HUES64 (cell line): ENCODE measurements around the gene HAX1.
"Not testable (repeated sequence)": the region's sequence is repeated elsewhere in the genome, so short reads cannot be mapped to it uniquely, and the experiment has no call there.

ENCODE experiments used
- H3K27ac ChIP-seq: 2 replicates; pipeline ENCODE4 v1.7.0; 2013; ENCODE audit warnings: low read depth, low read length, inconsistent platforms
- H3K27me3 ChIP-seq: 2 replicates; pipeline ENCODE4 v1.6.1; 2013; ENCODE audit warnings: mild to moderate bottlenecking, low read length; ENCODE audit not compliant: insufficient read depth
- H3K36me3 ChIP-seq: 2 replicates; pipeline ENCODE4 v1.6.1; 2013; ENCODE audit warnings: mild to moderate bottlenecking, low read length; ENCODE audit not compliant: insufficient read depth
- H3K4me1 ChIP-seq: 2 replicates; pipeline ENCODE4 v1.6.1; 2013; ENCODE audit warnings: mild to moderate bottlenecking, low read length, moderate library complexity; ENCODE audit not compliant: insufficient read depth
- H3K4me3 ChIP-seq: 2 replicates; pipeline ENCODE4 v1.5.1; 2013; ENCODE audit warnings: mild to moderate bottlenecking, low read length, moderate library complexity
- H3K9ac ChIP-seq: 2 replicates; pipeline ENCODE4 v1.6.1; 2013; ENCODE audit warnings: mild to moderate bottlenecking, low read depth, low read length
- H3K9me3 ChIP-seq: 2 replicates; pipeline ENCODE4 v1.6.1; 2013; ENCODE audit warnings: low read depth, low read length; ENCODE audit not compliant: insufficient read depth
- WGBS: fragments of 150-250, 120-280 bp; methylation state at CpG from one replicate; pipeline ENCODE4 v1.1.7; 2013; ENCODE audit warnings: missing lambda C conversion rate; 5-methylcytosine and 5-hydroxymethylcytosine counted together

Gene HAX1

DNA sequence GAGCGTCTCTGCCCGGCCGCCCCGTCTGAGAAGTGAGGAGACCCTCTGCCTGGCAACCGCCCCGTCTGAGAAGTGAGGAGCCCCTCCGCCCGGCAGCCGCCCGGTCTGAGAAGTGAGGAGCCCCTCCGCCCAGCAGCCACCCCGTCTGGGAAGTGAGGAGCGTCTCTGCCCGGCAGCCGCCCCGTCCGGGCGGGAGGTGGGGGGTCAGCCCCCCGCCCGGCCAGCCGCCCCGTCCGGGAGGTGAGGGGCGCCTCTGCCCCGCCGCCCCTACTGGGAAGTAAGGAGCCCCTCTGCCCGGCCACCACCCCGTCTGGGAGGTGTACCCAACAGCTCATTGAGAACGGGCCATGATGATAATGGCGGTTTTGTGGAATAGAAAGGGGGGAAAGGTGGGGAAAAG is 15.2 kb downstream of the HAX1 start:
- H3K27ac ChIP-seq, H3K9ac ChIP-seq, H3K4me1 ChIP-seq, H3K27me3 ChIP-seq, H3K36me3 ChIP-seq, H3K9me3 ChIP-seq, H3K4me3 ChIP-seq: not testable (repeated sequence)
- WGBS, result 94% methylated on average over 26 of the region's 30 CpGs

- H3K27ac ChIP-seq, result no peak overlapping the region
- H3K36me3 ChIP-seq, result no peaks in the 10 kb centered on the region
- H3K4me1 ChIP-seq, result no peaks in the 10 kb centered on the region
- H3K27me3 ChIP-seq, result no peaks in the 10 kb centered on the region
- 92% methylated on average over 3 of the region's 3 CpGs for WGBS
- no peak overlapping the region for H3K9ac ChIP-seq
- H3K4me3 ChIP-seq, result no peak overlapping the region
- H3K9me3 ChIP-seq, result no peaks in the 10 kb centered on the region
Observed at GRCh38 chr1:154288661-154289060, 16.2 kb downstream of the HAX1 start.

DNA sequence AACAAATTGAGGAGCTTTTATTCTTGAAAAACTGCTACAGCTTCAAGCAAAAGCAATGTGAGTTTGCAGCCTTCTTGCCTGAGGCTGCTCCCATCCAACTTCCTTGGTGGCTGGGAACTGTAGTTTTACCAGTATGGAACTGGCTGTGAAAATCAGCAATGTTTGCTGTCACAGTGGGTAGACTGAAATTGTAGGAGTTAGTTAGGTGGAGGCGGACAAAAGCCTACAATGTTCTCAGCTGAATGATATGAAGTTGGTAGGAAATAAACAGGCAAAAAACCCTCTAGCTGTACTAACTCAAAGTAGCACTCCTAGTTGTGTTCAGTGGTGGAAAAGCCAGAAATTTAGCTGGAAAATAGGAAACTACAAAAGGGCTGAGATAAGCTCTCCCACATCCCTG is 18.5 kb downstream of the HAX1 start:
- Histone ChIP-seq H3K27ac (no peak overlapping the region), H3K9ac (no peak overlapping the region), H3K4me3 (no peak overlapping the region), H3K36me3 (no peaks in the 10 kb centered on the region), H3K4me1 (no peaks in the 10 kb centered on the region), H3K27me3 (no peaks in the 10 kb centered on the region), H3K9me3 (peaks cover 13% of the 10 kb centered on the region)
- WGBS, result 100% methylated on average over 1 of the region's 1 CpG

DNA sequence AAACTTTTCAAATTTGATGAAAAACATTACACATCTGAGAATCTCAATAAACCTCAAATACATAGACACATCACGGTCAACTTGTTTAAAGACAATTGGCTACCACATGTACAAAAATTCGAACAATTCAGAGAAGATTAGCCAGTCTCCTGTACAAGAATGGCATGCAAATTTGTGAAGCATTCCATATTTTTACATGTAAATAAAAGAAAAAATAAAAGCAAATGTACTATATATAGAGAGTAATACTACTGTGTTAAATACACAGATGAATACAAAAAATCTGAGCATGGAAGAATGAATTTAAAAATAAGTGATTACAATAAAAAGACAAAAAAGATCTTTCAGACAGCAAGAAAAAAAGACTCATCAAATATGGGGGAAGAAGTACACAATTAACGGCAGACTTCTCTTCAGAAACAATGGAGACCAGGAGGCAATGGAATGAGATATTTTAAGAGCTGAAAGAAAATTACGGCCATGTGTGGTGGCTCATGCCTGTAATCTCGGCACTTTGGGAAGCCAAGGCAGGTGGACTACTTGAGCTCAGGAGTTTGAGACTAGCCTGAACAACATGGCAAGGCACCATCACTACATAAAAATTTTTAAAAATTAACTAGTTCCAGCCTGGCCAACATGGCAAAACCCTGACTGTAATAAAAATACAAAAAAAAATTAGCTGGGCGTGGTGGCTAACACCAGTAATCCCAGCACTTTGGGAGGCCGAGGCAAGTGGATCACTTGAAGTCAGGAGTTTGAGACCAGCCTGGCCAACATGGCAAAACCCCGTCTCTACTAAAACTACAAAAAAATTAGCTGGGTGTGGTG is 23.2 kb downstream of the HAX1 start:
- H3K27me3 ChIP-seq, result no peaks in the 10 kb centered on the region
- H3K9ac ChIP-seq, result no peak overlapping the region
- H3K4me1 ChIP-seq, result no peaks in the 10 kb centered on the region
- peaks cover 13% of the 10 kb centered on the region for H3K9me3 ChIP-seq
- H3K27ac ChIP-seq, result no peak overlapping the region
- WGBS, result 90% methylated on average over 8 of the region's 8 CpGs
- no peak overlapping the region for H3K4me3 ChIP-seq
- no peaks in the 10 kb centered on the region for H3K36me3 ChIP-seq

GRCh38 chr1:154301582-154301981 is 29.2 kb downstream of the HAX1 start:
- Histone ChIP-seq H3K4me1 (no peaks in the 10 kb centered on the region), H3K9me3 (no peaks in the 10 kb centered on the region), H3K27ac (no peak overlapping the region), H3K9ac (no peak overlapping the region), H3K27me3 (no peaks in the 10 kb centered on the region), H3K4me3 (no peak overlapping the region), H3K36me3 (no peaks in the 10 kb centered on the region)
- WGBS, result 86% methylated on average over 1 of the region's 1 CpG

GRCh38 chr1:154304664-154305337 is 32.4 kb downstream of the HAX1 start:
- no peaks in the 10 kb centered on the region for H3K4me1 ChIP-seq
- no peaks in the 10 kb centered on the region for H3K9me3 ChIP-seq
- H3K36me3 ChIP-seq, result no peaks in the 10 kb centered on the region
- no peak overlapping the region for H3K4me3 ChIP-seq
- no peak overlapping the region for H3K9ac ChIP-seq
- H3K27ac ChIP-seq, result no peak overlapping the region
- H3K27me3 ChIP-seq, result no peaks in the 10 kb centered on the region
- WGBS, result 87% methylated on average over 9 of the region's 9 CpGs

DNA sequence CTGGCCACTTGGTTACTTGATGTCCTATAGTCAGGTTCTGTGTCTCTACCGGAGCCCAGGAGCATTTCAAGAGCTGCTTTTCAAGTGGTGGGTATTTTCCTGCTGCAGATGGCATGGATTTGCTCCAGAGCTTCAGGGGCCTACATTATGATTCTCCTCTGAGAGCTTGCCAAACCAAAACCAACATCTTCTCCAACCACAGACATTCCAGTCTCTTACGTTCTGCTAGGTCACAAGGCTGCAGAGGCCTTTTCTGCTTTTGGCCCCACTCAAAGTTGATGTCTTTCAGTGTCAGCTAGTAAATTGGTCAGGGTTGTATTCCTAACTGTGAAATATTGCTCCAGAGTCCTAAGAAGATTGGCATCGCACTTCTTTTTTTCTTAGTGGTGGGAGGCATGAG is 33.7 kb downstream of the HAX1 start:
- no peak overlapping the region for H3K9ac ChIP-seq
- H3K4me3 ChIP-seq, result no peak overlapping the region
- no peaks in the 10 kb centered on the region for H3K9me3 ChIP-seq
- WGBS, result 98% methylated on average over 3 of the region's 3 CpGs
- no peaks in the 10 kb centered on the region for H3K4me1 ChIP-seq
- H3K36me3 ChIP-seq, result no peaks in the 10 kb centered on the region
- no peaks in the 10 kb centered on the region for H3K27me3 ChIP-seq
- no peak overlapping the region for H3K27ac ChIP-seq

- not testable (repeated sequence) for H3K9me3 ChIP-seq, H3K4me1 ChIP-seq, H3K27ac ChIP-seq, H3K9ac ChIP-seq, H3K36me3 ChIP-seq, H3K27me3 ChIP-seq, H3K4me3 ChIP-seq
- WGBS, result 89% methylated on average over 4 of the region's 4 CpGs
Observed at GRCh38 chr1:154307670-154308270, 35.3 kb downstream of the HAX1 start.

DNA sequence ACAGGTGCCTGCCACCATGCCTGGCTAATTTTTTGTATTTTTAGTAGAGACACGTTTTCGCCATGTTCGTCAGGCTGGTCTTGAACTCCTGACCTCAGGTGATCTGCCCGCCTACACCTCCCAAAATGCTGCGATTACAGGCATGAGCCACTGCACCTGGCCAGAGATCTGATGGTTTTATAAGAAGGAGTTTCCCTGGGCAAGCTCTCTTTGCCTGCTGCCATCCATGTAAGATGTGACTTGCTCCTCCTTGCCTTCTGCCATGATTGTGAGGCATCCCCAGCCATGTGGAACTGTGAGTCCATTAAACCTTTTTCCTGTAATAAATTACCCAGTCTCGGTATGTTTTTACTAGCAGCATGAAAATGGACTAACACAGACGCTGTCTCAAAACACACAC is 36.7 kb downstream of the HAX1 start:
- not testable (repeated sequence) for H3K27ac ChIP-seq, H3K9ac ChIP-seq, H3K4me1 ChIP-seq, H3K27me3 ChIP-seq, H3K36me3 ChIP-seq, H3K4me3 ChIP-seq, H3K9me3 ChIP-seq
- WGBS, result 91% methylated on average over 7 of the region's 7 CpGs

DNA sequence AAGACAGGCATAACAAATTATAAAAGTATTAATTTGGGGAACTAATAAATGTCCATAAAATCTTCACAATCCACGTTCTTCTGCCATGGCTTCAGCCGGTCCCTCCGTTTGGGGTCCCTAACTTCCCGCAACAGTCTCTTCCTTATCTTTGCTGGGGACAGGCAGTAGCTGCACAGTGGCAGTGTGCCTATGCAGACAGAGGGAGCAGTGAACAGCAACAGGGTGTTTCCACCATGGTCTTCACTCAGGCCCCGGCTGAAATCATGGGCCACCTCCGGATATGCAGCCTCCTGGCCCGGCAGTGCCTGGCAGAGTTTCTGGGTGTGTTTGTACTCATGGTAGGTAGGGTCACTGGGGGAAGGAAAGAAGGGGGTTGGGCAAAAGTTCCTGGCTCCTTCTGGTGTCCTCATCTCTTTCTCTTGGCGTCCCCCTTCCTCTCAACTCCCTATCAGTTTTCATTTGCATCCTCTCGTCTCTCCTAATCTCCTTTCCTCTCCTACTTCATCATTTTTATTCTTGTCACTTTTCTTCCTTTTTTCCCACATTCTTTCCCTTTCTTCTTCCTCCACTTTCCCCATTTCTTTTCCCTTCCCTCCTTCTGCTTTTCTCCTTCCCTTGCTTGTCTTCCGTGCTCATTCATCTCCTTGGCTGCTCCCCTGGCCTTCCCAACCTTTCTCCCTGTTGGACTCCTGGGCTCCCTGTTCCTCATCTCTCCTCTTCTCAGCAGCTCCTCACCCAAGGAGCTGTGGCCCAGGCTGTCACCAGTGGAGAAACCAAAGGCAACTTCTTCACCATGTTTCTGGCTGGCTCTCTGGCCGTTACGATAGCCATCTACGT is 40.0 kb downstream of the HAX1 start:
- WGBS, result 86% methylated on average over 13 of the region's 13 CpGs
- H3K27me3 ChIP-seq, H3K9ac ChIP-seq, H3K36me3 ChIP-seq, H3K4me1 ChIP-seq, H3K27ac ChIP-seq, H3K4me3 ChIP-seq: not testable (repeated sequence)
- H3K9me3 ChIP-seq, result peaks cover 12% of the 10 kb centered on the region; the same call in 1 of the 2 replicates

DNA sequence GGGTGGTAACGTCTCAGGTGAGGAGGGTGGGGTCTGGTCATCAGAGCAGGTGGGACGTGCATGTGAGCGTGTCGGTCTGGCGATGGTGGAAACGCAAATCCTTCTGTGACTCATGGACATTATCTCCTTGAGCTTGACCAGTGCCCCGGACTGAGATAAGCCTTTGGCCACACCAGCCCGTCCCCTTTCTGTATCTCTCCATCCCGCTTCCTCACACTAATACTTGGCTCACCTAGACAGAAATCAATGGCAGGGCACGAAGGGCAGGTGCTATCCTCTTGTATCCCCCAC is 40.6 kb downstream of the HAX1 start:
- Histone ChIP-seq H3K4me3 (no peak overlapping the region), H3K27ac (no peak overlapping the region), H3K36me3 (no peaks in the 10 kb centered on the region), H3K4me1 (no peaks in the 10 kb centered on the region), H3K9me3 (peaks cover 12% of the 10 kb centered on the region; the same call in 1 of the 2 replicates), H3K27me3 (no peaks in the 10 kb centered on the region), H3K9ac (no peak overlapping the region)
- WGBS, result 89% methylated on average over 10 of the region's 10 CpGs
